Ectodermal cell (in vitro differentiated cells): ENCODE measurements around the gene UNC5CL.
"Not testable (repeated sequence)": the region's sequence is repeated elsewhere in the genome, so short reads cannot be mapped to it uniquely, and the experiment has no call there.

Experiments
- H3K27ac ChIP-seq: 2 replicates; pipeline ENCODE4 v1.7.0; 2013; ENCODE audit warnings: mild to moderate bottlenecking, low read depth, low read length; ENCODE audit not compliant: insufficient read depth, poor library complexity, severe bottlenecking
- H3K27me3 ChIP-seq: 2 replicates; pipeline ENCODE4 v1.7.0; 2013; ENCODE audit warnings: mild to moderate bottlenecking, low read length; ENCODE audit not compliant: insufficient read depth, control insufficient read depth, poor library complexity, severe bottlenecking
- H3K36me3 ChIP-seq: one replicate; pipeline ENCODE4 v1.7.0; 2013; ENCODE audit warnings: low read length; ENCODE audit not compliant: control insufficient read depth, insufficient read depth
- H3K4me1 ChIP-seq: one replicate; pipeline ENCODE4 v1.7.0; 2013; ENCODE audit warnings: low read length; ENCODE audit not compliant: control insufficient read depth, insufficient read depth
- H3K4me3 ChIP-seq: 2 replicates; pipeline ENCODE4 v1.7.0; 2013; ENCODE audit warnings: low read depth, low read length, control low read depth; ENCODE audit not compliant: insufficient read depth
- H3K9me3 ChIP-seq: 2 replicates; pipeline ENCODE4 v1.7.0; 2013; ENCODE audit warnings: mild to moderate bottlenecking, low read length, moderate library complexity; ENCODE audit not compliant: control insufficient read depth
- WGBS, 2 experiments: methylation state at CpG; one replicate each; pipeline ENCODE4 v1.1.7; 2013; ENCODE audit warnings: missing lambda C conversion rate in 2 of 2; 5-methylcytosine and 5-hydroxymethylcytosine counted together

Gene UNC5CL

GRCh38 chr6:41027241-41027640, 11.8 kb downstream of the UNC5CL start:
- 36 to 37% methylated on average over 4 of the region's 4 CpGs for WGBS, 2 experiments
- Histone ChIP-seq H3K36me3 (no peaks in the 10 kb centered on the region), H3K4me3 (peak overlapping the region; percentile 46), H3K9me3 (no peaks in the 10 kb centered on the region), H3K27me3 (no peaks in the 10 kb centered on the region), H3K4me1 (peaks cover 15% of the 10 kb centered on the region), H3K27ac (no peak overlapping the region)

- 88 to 91% methylated on average over 3 of the region's 3 CpGs for WGBS, 2 experiments
- Histone ChIP-seq H3K4me3 (no peak overlapping the region), H3K9me3 (no peaks in the 10 kb centered on the region)
Measured at GRCh38 chr6:41025966-41026530, 13.0 kb downstream of the UNC5CL start.

GRCh38 chr6:41023114-41023513, 15.9 kb downstream of the UNC5CL start:
- WGBS, 2 experiments: 93 to 96% methylated on average over 3 of the region's 3 CpGs
- no peaks in the 10 kb centered on the region for H3K9me3 ChIP-seq

More at GRCh38 chr6:41025966-41026530, 13.0 kb downstream of the UNC5CL start:
- H3K36me3 ChIP-seq: no peaks in the 10 kb centered on the region
- H3K27ac ChIP-seq: no peak overlapping the region
- H3K4me1 ChIP-seq: peaks cover 15% of the 10 kb centered on the region
- no peaks in the 10 kb centered on the region for H3K27me3 ChIP-seq

GRCh38 chr6:41022294-41022693, 16.7 kb downstream of the UNC5CL start:
- H3K4me1 ChIP-seq: peaks cover 6% of the 10 kb centered on the region
- no peaks in the 10 kb centered on the region for H3K9me3 ChIP-seq
- no peaks in the 10 kb centered on the region for H3K36me3 ChIP-seq
- H3K4me3 ChIP-seq: no peak overlapping the region
- H3K27ac ChIP-seq: no peak overlapping the region
- H3K27me3 ChIP-seq: no peaks in the 10 kb centered on the region

More at GRCh38 chr6:41023114-41023513, 15.9 kb downstream of the UNC5CL start:
- Histone ChIP-seq H3K4me1 (peaks cover 6% of the 10 kb centered on the region), H3K4me3 (no peak overlapping the region), H3K36me3 (no peaks in the 10 kb centered on the region), H3K27ac (no peak overlapping the region), H3K27me3 (no peaks in the 10 kb centered on the region)

- peaks cover 3% of the 10 kb centered on the region for H3K4me1 ChIP-seq
- no peak overlapping the region for H3K4me3 ChIP-seq
- no peaks in the 10 kb centered on the region for H3K9me3 ChIP-seq
- H3K27me3 ChIP-seq: no peaks in the 10 kb centered on the region
- 85 to 88% methylated on average over 3 of the region's 3 CpGs for WGBS, 2 experiments
- no peak overlapping the region for H3K27ac ChIP-seq
- no peaks in the 10 kb centered on the region for H3K36me3 ChIP-seq
Measured at GRCh38 chr6:41021832-41022231, 17.2 kb downstream of the UNC5CL start.

- H3K27ac ChIP-seq: no peak overlapping the region
- H3K27me3 ChIP-seq: no peaks in the 10 kb centered on the region
- WGBS, 2 experiments: 94 to 96% methylated on average over 1 of the region's 1 CpG
- no peaks in the 10 kb centered on the region for H3K4me1 ChIP-seq
- H3K4me3 ChIP-seq: no peak overlapping the region
- H3K36me3 ChIP-seq: no peaks in the 10 kb centered on the region
- H3K9me3 ChIP-seq: no peaks in the 10 kb centered on the region
Measured at GRCh38 chr6:41017663-41018062, 21.4 kb downstream of the UNC5CL start.

- not testable (repeated sequence) for H3K4me3 ChIP-seq, H3K4me1 ChIP-seq, H3K9me3 ChIP-seq, H3K36me3 ChIP-seq, H3K27me3 ChIP-seq, H3K27ac ChIP-seq
- 94 to 100% methylated on average over 2 to 5 of the region's 5 CpGs for WGBS, 2 experiments
Measured at GRCh38 chr6:41015860-41016259, 23.2 kb downstream of the UNC5CL start.

GRCh38 chr6:41014780-41015179, 24.2 kb downstream of the UNC5CL start:
- no peaks in the 10 kb centered on the region for H3K9me3 ChIP-seq
- H3K27ac ChIP-seq: no peak overlapping the region
- no peaks in the 10 kb centered on the region for H3K36me3 ChIP-seq
- WGBS, 2 experiments: 92 to 95% methylated on average over 4 of the region's 4 CpGs
- no peaks in the 10 kb centered on the region for H3K27me3 ChIP-seq
- no peak overlapping the region for H3K4me3 ChIP-seq
- H3K4me1 ChIP-seq: no peaks in the 10 kb centered on the region

GRCh38 chr6:41013466-41014153, 25.4 kb downstream of the UNC5CL start:
- WGBS, 2 experiments: 88 to 91% methylated on average over 2 to 5 of the region's 5 CpGs
- H3K9me3 ChIP-seq: no peaks in the 10 kb centered on the region
- H3K27ac ChIP-seq: no peak overlapping the region
- H3K36me3 ChIP-seq: no peaks in the 10 kb centered on the region
- no peaks in the 10 kb centered on the region for H3K4me1 ChIP-seq
- H3K27me3 ChIP-seq: no peaks in the 10 kb centered on the region
- no peak overlapping the region for H3K4me3 ChIP-seq

- no peaks in the 10 kb centered on the region for H3K4me1 ChIP-seq
- 97 to 100% methylated on average over 2 of the region's 2 CpGs for WGBS, 2 experiments
- no peak overlapping the region for H3K4me3 ChIP-seq
Measured at GRCh38 chr6:41011673-41012072, 27.3 kb downstream of the UNC5CL start.

More at GRCh38 chr6:41011673-41012072, 27.3 kb downstream of the UNC5CL start:
- no peaks in the 10 kb centered on the region for H3K36me3 ChIP-seq
- no peaks in the 10 kb centered on the region for H3K9me3 ChIP-seq
- H3K27ac ChIP-seq: no peak overlapping the region
- H3K27me3 ChIP-seq: no peaks in the 10 kb centered on the region
